ENCODE measurements around the gene ANXA5. TPM values are rescaled to one million over a fixed set of nuclear protein-coding genes. Genes with fewer than 3 reads are reported as not detected.

Gene ANXA5
- total and polyA plus RNA-seq, 2 experiments from 2014 or later, result 129 to 181 TPM

- H3K4me1 ChIP-seq (ENCODE audit: insufficient read depth), result peaks cover 39% of the 10 kb centered on the region
Observed at GRCh38 chr4:121693886-121694285, 2.9 kb downstream of the ANXA5 start.

More at GRCh38 chr4:121693886-121694285, 2.9 kb downstream of the ANXA5 start:
- Histone ChIP-seq H3K36me3 (ENCODE audit: insufficient read depth) (no peaks in the 10 kb centered on the region; the same call in 1 of the 2 replicates), H2AFZ (no peak overlapping the region), H3K4me3 (no peak overlapping the region), H3K9me2 (ENCODE audit: insufficient read depth) (0 out of 2 replicates have a peak, but pooled peaks cover under 1% of the 10 kb centered on the region), H3K27ac (ENCODE audit: low read depth) (no peak overlapping the region), H3K79me2 (replicated peaks; ENCODE audit: insufficient read depth) (peaks cover 65% of the 10 kb centered on the region), H3K4me2 (no peak overlapping the region), H4K20me1 (replicated peaks; ENCODE audit: insufficient read depth) (no peaks in the 10 kb centered on the region; the same call in 1 of the 2 replicates), H3K27me3 (ENCODE audit: insufficient read depth) (peaks cover 8% of the 10 kb centered on the region; the same call in 1 of the 2 replicates), H3F3A (replicated peaks; ENCODE audit: low read depth) (0 out of 2 replicates have a peak, but pooled peaks cover 6% of the 10 kb centered on the region)
- DNase-seq (ENCODE audit: low spot score) (no peak), ATAC-seq (no peak)
- Mint-ChIP-seq H3K4me3 (no peak overlapping the region), H3K36me3 (ENCODE audit: low read depth) (peaks cover 13% of the 10 kb centered on the region; the same call in 2 of the 3 replicates), H3K27ac (no peak overlapping the region), H3K27me3 (ENCODE audit: insufficient read depth, low read depth, poor library complexity) (peaks cover 10% of the 10 kb centered on the region), H3K4me1 (peaks cover 37% of the 10 kb centered on the region), H3K9me3 (no peaks in the 10 kb centered on the region)
- TF ChIP-seq EZH2 (IDR thresholded peaks at IDR 0.05; ENCODE audit: low read depth, unreplicated experiment) (no peak), STAT1 (IDR thresholded peaks at IDR 0.05; ENCODE audit: unreplicated experiment) (no peak), CREB1 (CRISPR knock-in tag; IDR thresholded peaks at IDR 0.05; ENCODE audit: low read depth) (no peak), REST (IDR thresholded peaks at IDR 0.05; ENCODE audit: unreplicated experiment) (no peak), NANOG (IDR thresholded peaks at IDR 0.05; ENCODE audit: borderline replicate concordance) (no peak), ZNF331 (CRISPR knock-in tag; IDR thresholded peaks at IDR 0.05; ENCODE audit: low read depth) (no peak), ZNF114 (CRISPR knock-in tag; IDR thresholded peaks at IDR 0.05) (no peak), CTCF (conservative IDR thresholded peaks at IDR 0.05; ENCODE audit: low read depth in 2 of 2) (no peak), ETS1 (IDR thresholded peaks at IDR 0.05) (no peak)
